ENCODE measurements around the gene PEX3.

DNA sequence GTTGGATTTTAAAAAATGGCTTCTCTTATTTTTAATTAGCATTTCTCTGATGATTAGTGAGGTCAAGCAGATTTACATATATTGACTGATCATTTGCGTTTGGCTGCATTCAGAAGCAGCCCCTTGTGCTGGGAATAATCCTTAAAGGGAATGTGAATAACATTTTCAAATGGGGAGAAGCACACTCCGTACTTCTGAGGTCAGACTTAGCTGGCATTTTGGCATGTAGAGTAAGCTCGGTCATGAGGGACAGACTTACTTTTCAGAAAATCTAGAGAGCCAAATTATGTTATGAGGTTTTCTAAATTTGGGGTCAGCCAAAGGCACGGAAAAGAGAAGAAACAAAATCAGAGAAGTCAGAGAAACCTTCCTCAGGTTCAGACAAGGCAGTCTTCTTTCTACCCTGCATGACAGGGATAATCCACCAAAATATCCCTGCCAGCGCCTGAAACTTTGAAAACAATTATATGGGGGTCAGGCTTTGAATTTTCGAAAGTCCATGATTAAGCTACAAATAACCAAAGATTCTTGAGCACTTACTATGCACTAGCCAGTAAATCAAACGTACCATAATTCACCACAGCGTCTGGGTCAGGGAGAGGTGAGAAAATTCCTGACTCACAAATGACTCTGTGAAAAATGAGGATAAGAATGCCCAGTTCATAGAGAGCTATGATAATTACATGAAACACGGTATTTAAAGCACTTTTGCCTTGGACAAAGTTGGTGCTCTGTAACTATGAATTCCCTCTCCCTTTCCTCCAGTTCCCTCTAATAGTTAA is 45.0 kb upstream of the PEX3 start:
- TF ChIP-seq EZH2phosphoT487 (IDR thresholded peaks at IDR 0.05; ENCODE audit: borderline replicate concordance, low read length) (no peak), EZH2 (IDR thresholded peaks at IDR 0.05; ENCODE audit: low read length, unreplicated experiment) (no peak)
- TF ChIP-seq, protein P1, sequence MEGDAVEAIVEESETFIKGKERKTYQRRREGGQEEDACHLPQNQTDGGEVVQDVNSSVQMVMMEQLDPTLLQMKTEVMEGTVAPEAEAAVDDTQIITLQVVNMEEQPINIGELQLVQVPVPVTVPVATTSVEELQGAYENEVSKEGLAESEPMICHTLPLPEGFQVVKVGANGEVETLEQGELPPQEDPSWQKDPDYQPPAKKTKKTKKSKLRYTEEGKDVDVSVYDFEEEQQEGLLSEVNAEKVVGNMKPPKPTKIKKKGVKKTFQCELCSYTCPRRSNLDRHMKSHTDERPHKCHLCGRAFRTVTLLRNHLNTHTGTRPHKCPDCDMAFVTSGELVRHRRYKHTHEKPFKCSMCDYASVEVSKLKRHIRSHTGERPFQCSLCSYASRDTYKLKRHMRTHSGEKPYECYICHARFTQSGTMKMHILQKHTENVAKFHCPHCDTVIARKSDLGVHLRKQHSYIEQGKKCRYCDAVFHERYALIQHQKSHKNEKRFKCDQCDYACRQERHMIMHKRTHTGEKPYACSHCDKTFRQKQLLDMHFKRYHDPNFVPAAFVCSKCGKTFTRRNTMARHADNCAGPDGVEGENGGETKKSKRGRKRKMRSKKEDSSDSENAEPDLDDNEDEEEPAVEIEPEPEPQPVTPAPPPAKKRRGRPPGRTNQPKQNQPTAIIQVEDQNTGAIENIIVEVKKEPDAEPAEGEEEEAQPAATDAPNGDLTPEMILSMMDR (conservative IDR thresholded peaks at IDR 0.05; ENCODE audit: low read depth, low read length): no peak
